ENCODE measurements around the gene SCN3A. TPM values are rescaled to one million over a fixed set of nuclear protein-coding genes. Genes with fewer than 3 reads are reported as not detected.

SCN3A gene
- total RNA-seq, 4 donors from 2014 or later = 0.62 to 5.7 (median 1.4) TPM

DNA sequence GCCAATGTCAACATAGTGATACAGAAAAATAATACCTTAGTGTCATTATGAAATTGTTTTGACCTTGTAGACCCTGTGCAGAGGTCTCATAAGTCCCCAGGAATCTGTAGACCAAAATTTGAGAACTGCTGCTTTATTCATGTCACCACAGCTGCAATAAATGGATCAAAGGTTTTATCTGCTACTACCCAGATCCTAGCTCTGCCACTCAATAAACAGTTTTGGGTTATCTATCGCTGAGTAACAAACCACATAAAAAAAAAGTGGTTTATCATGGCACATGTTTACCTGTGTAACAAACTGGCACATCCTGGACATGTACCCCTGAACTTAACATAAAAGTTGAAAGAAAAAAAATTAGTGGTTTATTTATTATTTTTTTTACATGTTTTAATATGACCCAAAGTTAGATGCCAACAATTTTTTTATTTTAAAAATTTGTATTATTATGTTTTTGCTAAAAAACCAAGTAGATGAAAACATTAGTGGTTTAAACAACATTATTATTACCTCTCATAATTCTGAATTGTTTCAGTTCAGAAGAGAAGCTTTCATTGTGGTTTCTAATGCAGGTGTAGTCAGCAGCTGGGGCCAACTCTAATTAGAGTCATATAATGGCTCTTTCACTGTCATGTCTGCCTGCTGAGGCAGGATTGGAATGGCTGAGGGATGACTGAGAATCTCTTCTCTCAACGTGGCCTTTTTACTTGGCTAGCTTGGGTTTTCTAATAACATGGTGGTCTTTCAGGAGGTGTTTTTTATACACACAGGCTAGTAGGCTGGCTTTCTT, 145.2 kb downstream of the SCN3A start:
- 62 to 80% methylated on average over 1 to 2 of the region's 2 CpGs for WGBS, 2 donors (ENCODE audit: low coverage in 1 of 2)
- Histone ChIP-seq H3K4me3 (no peak overlapping the region), H3K27me3 (no peaks in the 10 kb centered on the region), H3K9me3 (no peaks in the 10 kb centered on the region), H3K27ac (no peak overlapping the region), H3K4me1 (no peaks in the 10 kb centered on the region), H3K36me3 (no peaks in the 10 kb centered on the region)
- TF ChIP-seq POLR2A (IDR thresholded peaks at IDR 0.05) (no peak), EP300 (IDR thresholded peaks at IDR 0.05) (no peak), POLR2AphosphoS5 (IDR thresholded peaks at IDR 0.05) (no peak)
- TF ChIP-seq, protein P1, sequence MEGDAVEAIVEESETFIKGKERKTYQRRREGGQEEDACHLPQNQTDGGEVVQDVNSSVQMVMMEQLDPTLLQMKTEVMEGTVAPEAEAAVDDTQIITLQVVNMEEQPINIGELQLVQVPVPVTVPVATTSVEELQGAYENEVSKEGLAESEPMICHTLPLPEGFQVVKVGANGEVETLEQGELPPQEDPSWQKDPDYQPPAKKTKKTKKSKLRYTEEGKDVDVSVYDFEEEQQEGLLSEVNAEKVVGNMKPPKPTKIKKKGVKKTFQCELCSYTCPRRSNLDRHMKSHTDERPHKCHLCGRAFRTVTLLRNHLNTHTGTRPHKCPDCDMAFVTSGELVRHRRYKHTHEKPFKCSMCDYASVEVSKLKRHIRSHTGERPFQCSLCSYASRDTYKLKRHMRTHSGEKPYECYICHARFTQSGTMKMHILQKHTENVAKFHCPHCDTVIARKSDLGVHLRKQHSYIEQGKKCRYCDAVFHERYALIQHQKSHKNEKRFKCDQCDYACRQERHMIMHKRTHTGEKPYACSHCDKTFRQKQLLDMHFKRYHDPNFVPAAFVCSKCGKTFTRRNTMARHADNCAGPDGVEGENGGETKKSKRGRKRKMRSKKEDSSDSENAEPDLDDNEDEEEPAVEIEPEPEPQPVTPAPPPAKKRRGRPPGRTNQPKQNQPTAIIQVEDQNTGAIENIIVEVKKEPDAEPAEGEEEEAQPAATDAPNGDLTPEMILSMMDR (IDR thresholded peaks at IDR 0.05) = no peak
- ATAC-seq = no peak

DNA sequence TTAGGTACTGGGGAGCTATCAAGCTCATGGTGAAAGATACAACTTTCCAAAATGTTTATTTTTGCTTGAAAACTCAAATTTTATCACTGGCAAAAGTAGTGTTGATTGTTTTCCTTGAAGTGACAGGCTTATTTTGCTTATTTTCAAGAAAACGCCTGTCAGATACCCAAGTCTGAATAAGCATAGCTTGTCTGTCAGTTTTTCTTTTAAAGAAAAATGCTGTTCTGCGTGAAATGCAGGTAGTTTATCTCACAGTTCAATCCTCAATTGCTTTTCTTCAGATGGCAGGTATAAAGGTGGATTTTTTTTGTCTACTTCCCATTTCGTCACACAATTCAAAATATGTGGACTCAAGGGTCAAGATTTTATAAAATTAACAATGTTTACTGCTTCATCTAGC, 145.9 kb downstream of the SCN3A start:
- Histone ChIP-seq H3K27me3 (no peaks in the 10 kb centered on the region), H3K36me3 (no peaks in the 10 kb centered on the region), H3K4me1 (no peaks in the 10 kb centered on the region), H3K4me3 (no peak overlapping the region), H3K9me3 (no peaks in the 10 kb centered on the region), H3K27ac (no peak overlapping the region)
- no peak for ATAC-seq
- 80 to 87% methylated on average over 3 of the region's 3 CpGs for WGBS, 2 donors (ENCODE audit: low coverage in 1 of 2)
- TF ChIP-seq POLR2AphosphoS5 (IDR thresholded peaks at IDR 0.05) (no peak), POLR2A (IDR thresholded peaks at IDR 0.05) (no peak), EP300 (IDR thresholded peaks at IDR 0.05) (no peak)
- TF ChIP-seq, protein P1 (IDR thresholded peaks at IDR 0.05) = no peak

- Histone ChIP-seq H3K4me1 (no peaks in the 10 kb centered on the region), H3K27me3 (no peaks in the 10 kb centered on the region), H3K9me3 (no peaks in the 10 kb centered on the region), H3K36me3 (no peaks in the 10 kb centered on the region), H3K4me3 (no peak overlapping the region), H3K27ac (no peak overlapping the region)
- WGBS, 2 donors (ENCODE audit: low coverage in 1 of 2) = 69 to 86% methylated on average over 1 of the region's 1 CpG
- TF ChIP-seq EP300 (IDR thresholded peaks at IDR 0.05) (no peak), POLR2A (IDR thresholded peaks at IDR 0.05) (no peak), POLR2AphosphoS5 (IDR thresholded peaks at IDR 0.05) (no peak)
- TF ChIP-seq, protein P1 (IDR thresholded peaks at IDR 0.05) = no peak
- no peak for ATAC-seq
Measured at GRCh38 chr2:165057308-165057707, 146.5 kb downstream of the SCN3A start.

- no peaks in the 10 kb centered on the region for H3K9me3 ChIP-seq
- no peaks in the 10 kb centered on the region for H3K4me1 ChIP-seq
- WGBS, 2 donors (ENCODE audit: low coverage in 1 of 2) = 60 to 90% methylated on average over 2 of the region's 2 CpGs
- H3K36me3 ChIP-seq = no peaks in the 10 kb centered on the region
- H3K4me3 ChIP-seq = no peak overlapping the region
- TF ChIP-seq EP300 (IDR thresholded peaks at IDR 0.05) (no peak), POLR2A (IDR thresholded peaks at IDR 0.05) (no peak), POLR2AphosphoS5 (IDR thresholded peaks at IDR 0.05) (no peak)
- TF ChIP-seq, protein P1 (IDR thresholded peaks at IDR 0.05) = no peak
- no peaks in the 10 kb centered on the region for H3K27me3 ChIP-seq
- no peak overlapping the region for H3K27ac ChIP-seq
- no peak for ATAC-seq
Measured at GRCh38 chr2:165056564-165056963, 147.3 kb downstream of the SCN3A start.
